HUES6 (cell line): ENCODE measurements around the gene MAGOH.

Experiments
- H3K27ac ChIP-seq: 2 replicates; pipeline ENCODE4 v1.7.0; 2013; ENCODE audit warnings: low read depth, mild to moderate bottlenecking, low read length, inconsistent platforms
- H3K27me3 ChIP-seq: 2 replicates; pipeline ENCODE4 v1.6.1; 2013; ENCODE audit warnings: low read length; ENCODE audit not compliant: control insufficient read depth, insufficient read depth
- H3K36me3 ChIP-seq: 2 replicates; pipeline ENCODE4 v1.6.1; 2013; ENCODE audit warnings: low read length; ENCODE audit not compliant: control insufficient read depth, insufficient read depth
- H3K4me1 ChIP-seq: 2 replicates; pipeline ENCODE4 v1.6.1; 2013; ENCODE audit warnings: low read length; ENCODE audit not compliant: control insufficient read depth, insufficient read depth
- H3K4me3 ChIP-seq: 2 replicates; pipeline ENCODE4 v1.5.1; 2013; ENCODE audit warnings: low read depth, low read length
- H3K9ac ChIP-seq: one replicate; pipeline ENCODE4 v1.6.1; 2013; ENCODE audit warnings: mild to moderate bottlenecking, low read length
- H3K9me3 ChIP-seq: 2 replicates; pipeline ENCODE4 v1.6.1; 2013; ENCODE audit warnings: low read depth, low read length; ENCODE audit not compliant: control insufficient read depth, insufficient read depth

Gene MAGOH

DNA sequence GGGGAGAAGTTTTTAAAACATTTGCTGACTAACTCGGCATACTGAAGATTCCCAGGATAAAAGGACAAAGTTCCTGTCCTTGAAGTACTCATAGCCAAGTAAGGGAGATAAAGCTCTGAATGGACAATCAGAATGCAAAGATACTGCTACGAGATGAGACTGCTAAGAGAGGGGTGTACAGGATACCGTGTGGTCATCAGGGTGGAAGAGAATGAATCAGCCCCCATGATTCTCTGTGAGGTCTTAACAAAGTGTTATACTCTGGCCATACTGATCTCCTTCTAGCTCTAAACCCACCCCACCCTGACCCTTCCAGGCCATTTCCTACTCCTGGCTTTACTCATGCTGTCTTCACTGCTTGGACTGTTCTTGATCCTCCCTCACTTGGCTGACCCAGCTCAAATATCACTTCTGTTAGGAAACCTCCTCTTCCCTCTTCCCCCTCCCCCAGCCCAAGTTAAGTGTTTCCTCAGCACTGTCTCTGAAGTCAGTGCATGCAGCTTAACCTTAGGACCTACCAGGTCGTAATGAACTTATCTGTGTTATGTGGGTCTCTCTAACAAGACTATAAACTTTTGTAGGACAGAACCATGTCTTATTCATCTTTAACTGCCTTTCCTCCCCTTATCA lies 15.8 kb upstream of the MAGOH start:
- Histone ChIP-seq H3K9me3 (no peaks in the 10 kb centered on the region), H3K27ac (no peak overlapping the region), H3K4me1 (no peaks in the 10 kb centered on the region), H3K4me3 (no peak overlapping the region), H3K9ac (no peak overlapping the region), H3K36me3 (peaks cover 98% of the 10 kb centered on the region), H3K27me3 (no peaks in the 10 kb centered on the region)

DNA sequence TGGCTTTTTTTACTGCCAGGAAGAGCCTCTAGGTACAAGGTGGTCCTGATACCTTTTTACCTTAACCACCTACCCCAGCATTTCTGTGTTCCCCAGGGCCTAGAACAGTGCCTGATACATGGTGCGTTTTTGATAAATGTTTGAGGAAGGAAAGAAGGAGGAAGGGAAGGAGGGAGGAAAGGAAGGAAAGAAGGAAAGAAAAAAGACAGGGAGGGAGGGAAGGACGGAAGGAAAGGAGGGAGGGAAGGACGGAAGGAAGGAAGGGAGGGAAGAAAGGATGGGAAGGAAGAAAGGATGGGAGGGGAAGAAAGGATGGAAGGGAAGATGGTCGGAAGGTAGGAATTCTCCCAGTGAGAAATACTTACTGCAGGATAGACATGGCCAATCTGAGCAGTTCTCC lies 12.0 kb upstream of the MAGOH start:
- Histone ChIP-seq H3K4me1 (no peaks in the 10 kb centered on the region), H3K27ac (no peak overlapping the region), H3K4me3 (no peak overlapping the region), H3K9me3 (no peaks in the 10 kb centered on the region), H3K36me3 (peaks cover 97% of the 10 kb centered on the region), H3K9ac (no peak overlapping the region), H3K27me3 (no peaks in the 10 kb centered on the region)

DNA sequence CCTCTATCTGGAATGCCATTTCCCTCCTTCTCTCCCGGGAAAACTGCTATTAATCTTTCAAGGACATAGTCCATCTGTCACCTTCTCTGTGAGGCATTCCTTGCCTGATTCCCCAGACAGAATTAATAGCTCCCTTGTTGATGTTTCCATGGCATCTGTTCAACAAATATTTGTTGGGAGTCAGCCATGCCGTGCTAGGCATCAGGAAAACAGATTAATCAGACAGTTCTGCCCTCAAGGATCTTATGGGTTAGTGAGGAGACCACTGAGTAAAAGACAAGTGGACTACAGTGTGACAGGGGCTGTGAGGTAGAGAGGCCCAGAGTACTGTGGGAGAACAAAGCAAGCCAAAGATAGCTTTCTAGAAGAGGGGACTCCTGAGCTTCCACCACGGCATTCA lies 11.4 kb upstream of the MAGOH start:
- H3K9me3 ChIP-seq = no peaks in the 10 kb centered on the region
- H3K4me3 ChIP-seq = no peak overlapping the region
- H3K27ac ChIP-seq = no peak overlapping the region
- no peaks in the 10 kb centered on the region for H3K4me1 ChIP-seq
- H3K9ac ChIP-seq = no peak overlapping the region
- peaks cover 97% of the 10 kb centered on the region for H3K36me3 ChIP-seq
- H3K27me3 ChIP-seq = no peaks in the 10 kb centered on the region

DNA sequence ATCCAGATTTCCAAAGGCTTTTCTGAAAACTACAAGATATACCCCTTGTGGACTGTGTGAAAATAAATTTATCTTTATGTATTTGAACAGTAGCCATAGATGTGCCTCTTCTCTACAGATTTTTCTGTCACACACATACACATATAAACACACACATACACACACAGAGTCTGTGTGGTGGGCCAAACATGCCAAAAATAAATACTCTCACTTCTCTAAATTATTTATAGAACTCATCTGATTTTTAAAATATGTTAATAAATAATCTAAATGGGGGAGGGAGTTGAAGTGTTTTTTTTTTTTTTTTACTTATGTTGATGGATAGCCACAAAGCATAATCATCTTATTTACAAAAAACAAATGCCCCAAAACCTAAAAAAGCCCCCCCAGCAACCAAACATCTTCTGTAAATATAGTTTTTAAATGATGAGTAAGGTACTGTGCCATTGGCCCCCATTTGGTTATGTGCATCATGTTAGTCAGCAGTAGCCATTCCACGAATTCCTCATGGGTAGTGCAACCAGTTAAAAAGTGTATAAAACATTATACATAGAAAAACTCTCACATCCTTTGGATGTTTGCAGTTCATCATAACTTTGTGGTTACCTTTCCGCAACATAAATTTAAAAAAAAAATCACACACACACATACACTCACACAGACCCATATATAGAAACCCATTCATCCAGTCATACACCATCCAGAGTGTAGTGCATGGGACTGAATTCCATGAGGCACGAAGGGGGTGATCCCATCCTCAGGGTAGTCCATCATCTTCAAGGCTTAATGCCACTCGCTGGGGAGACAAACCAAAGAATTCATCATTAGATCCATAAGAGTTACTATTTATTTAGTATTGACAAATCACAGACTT lies 8.2 kb upstream of the MAGOH start:
- Histone ChIP-seq H3K4me3 (no peak overlapping the region), H3K9me3 (no peaks in the 10 kb centered on the region), H3K9ac (no peak overlapping the region), H3K27ac (no peak overlapping the region), H3K36me3 (peaks cover 75% of the 10 kb centered on the region), H3K4me1 (no peaks in the 10 kb centered on the region), H3K27me3 (no peaks in the 10 kb centered on the region)

DNA sequence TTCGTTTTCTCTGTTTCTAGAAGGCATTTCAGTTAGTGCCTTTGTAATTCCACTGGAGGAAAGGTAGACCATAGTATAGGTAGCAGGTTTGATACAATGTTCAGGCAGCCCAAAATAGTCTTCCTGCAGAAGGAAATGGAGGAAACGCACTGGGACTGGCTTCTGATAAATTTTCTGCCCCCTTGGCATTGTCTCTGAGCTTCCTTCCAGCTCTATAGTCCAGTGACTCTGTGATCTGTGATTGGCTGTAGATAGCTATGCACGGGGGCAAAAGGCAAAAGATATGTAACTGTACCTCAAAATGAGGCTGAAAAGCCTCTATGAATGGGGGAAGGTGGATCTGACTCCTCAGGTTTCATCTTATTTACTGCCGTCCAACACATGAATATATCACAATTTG lies 5.8 kb upstream of the MAGOH start:
- Histone ChIP-seq H3K36me3 (peaks cover 51% of the 10 kb centered on the region), H3K4me3 (no peak overlapping the region), H3K27ac (no peak overlapping the region), H3K9ac (no peak overlapping the region), H3K27me3 (no peaks in the 10 kb centered on the region), H3K9me3 (no peaks in the 10 kb centered on the region), H3K4me1 (no peaks in the 10 kb centered on the region)

DNA sequence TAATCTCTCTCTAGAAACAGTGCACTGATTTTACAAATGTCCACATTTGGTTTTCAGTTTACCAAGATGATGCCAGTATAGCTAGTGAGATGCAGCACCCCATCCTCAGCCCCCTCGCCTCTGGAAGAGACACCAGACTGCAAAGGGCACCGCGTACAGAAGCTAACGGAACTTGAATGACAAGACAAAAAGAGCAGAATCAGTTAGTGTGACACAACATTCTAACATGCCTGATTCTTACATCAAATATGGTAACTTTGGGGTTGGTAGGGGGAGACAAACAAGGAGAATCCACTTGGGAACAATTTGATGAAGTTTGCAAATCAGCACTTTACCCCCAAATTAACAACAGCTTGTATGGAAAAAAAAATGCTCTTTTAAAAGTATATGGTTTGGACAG lies 4.1 kb upstream of the MAGOH start:
- Histone ChIP-seq H3K27ac (no peak overlapping the region), H3K4me1 (0 out of 2 replicates have a peak, but pooled peaks cover 3% of the 10 kb centered on the region), H3K36me3 (peaks cover 33% of the 10 kb centered on the region), H3K9me3 (no peaks in the 10 kb centered on the region), H3K27me3 (no peaks in the 10 kb centered on the region), H3K4me3 (no peak overlapping the region), H3K9ac (no peak overlapping the region)

DNA sequence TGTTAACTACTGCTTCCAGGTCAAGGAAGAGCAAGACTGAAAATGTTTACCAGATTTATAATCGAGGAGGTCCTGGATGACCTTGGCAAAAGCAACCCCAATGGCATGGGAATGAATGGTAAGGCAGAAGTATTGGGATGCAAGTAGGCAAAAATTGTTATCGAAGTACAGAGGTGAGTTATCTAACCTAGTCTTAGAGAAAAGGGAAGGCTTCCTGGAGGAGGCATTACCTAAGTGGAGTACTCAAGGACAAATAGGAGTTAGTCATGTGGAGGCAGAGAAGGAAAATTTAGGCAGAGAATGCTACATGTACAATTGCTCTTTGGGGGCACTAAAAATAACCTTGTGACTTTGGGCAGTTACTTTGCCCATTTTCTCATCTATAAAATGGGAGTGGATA lies 3.5 kb upstream of the MAGOH start:
- Histone ChIP-seq H3K36me3 (peaks cover 28% of the 10 kb centered on the region), H3K9ac (no peak overlapping the region), H3K4me1 (0 out of 2 replicates have a peak, but pooled peaks cover 3% of the 10 kb centered on the region), H3K27me3 (no peaks in the 10 kb centered on the region), H3K27ac (no peak overlapping the region), H3K4me3 (no peak overlapping the region), H3K9me3 (no peaks in the 10 kb centered on the region)

DNA sequence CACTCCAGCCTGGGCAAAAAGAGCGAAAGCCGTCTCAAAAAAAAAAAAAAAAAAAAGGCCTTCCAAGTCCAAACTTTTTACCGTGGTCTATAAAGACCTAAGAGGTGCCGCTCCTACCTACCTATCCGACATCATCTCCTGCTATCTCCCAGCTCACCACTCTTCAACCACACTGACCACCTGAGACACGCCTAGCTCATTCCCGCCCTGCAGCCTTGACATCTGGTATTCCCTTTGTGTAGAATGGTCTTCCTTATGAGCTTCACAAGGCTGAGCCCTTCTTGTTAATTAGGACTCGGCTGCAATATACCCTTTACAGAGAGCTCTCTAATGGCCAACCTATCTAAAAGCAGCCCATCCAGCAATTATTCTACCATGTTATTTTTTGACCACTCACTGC lies 680 bp downstream of the MAGOH start:
- Histone ChIP-seq H3K9me3 (no peaks in the 10 kb centered on the region), H3K9ac (peak overlapping the region; percentile 96), H3K4me1 (0 out of 2 replicates have a peak, but pooled peaks cover 3% of the 10 kb centered on the region), H3K36me3 (peaks cover 39% of the 10 kb centered on the region), H3K4me3 (peak overlapping the region; percentile 97), H3K27ac (peak overlapping the region; percentile 73; the same call in 1 of the 2 replicates), H3K27me3 (no peaks in the 10 kb centered on the region)

DNA sequence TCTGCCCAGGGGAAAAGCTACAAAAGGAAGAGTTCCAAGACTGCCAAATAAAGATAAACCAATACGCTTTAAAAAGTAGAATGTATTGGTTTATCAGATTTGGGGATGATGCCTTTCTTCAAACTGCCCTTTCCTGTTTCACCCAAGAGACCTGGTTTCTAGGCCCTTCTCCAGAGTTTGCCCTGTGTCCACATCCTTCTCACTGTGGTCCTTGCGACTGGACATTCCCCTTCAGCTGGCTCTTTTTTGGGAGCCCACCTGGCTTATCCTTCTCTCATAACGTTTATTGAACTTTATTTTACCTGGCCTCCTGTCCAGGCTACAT lies 17.4 kb downstream of the MAGOH start:
- H3K4me1 ChIP-seq = 0 out of 2 replicates have a peak, but pooled peaks cover 5% of the 10 kb centered on the region
- H3K27me3 ChIP-seq = no peaks in the 10 kb centered on the region
- H3K27ac ChIP-seq = peak overlapping the region; percentile 79; the same call in 1 of the 2 replicates
- H3K9ac ChIP-seq = peak overlapping the region; percentile 94
- no peaks in the 10 kb centered on the region for H3K9me3 ChIP-seq
- peaks cover 27% of the 10 kb centered on the region for H3K36me3 ChIP-seq
- H3K4me3 ChIP-seq = peak overlapping the region; percentile 98

DNA sequence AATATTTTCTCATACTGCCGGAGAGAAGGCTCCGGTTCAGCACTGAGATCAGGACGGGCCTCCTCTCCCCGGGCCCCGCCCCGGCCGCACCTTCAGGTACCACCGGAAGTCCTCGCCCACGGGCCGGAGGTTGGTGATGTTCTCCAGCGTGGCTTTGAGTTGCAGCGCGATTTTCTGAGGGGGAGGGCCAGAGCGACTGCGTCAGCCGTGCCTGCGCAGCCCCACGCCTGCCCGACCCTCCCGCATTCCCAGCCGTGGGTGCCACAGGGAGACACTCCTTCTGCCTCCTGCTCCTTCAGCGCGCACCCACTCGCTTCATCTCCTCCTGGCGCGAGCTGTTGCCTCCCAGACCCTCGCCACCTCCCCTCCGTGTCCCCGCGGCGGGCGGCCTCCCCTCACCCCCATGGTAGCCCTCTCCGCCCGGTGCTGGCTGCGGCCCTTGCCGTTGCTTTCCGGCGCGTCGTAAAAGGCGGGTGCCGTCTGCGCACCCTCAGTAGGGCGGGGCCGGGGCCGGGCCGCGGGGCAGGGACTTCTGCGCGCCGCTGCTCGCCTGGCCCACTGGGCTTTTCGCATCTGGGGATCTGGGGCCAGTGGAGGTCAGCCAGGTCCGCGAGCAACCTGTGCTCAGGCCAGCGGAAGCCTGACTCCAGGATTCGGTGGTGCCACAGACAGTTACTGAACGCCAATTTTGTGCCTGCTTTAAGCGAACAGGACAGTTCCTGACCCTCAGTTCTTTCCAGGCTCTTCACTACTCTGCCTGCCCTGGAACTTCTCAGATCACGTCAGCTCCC lies 18.0 kb downstream of the MAGOH start, which contains the start of gene CZIB:
Gene CZIB (minus strand): TSS at position 464 of the 791 bp plus-strand sequence. CDS start 59 bp downstream, at position 405.
- Histone ChIP-seq H3K27ac (peak within 1 kb of the TSS; percentile 79; the same call in 1 of the 2 replicates), H3K36me3 (peaks cover 32% of the 10 kb centered on the region), H3K4me1 (0 out of 2 replicates have a peak, but pooled peaks cover 5% of the 10 kb centered on the region), H3K9ac (peak within 1 kb of the TSS; percentile 94), H3K27me3 (no peaks in the 10 kb centered on the region), H3K4me3 (peak within 1 kb of the TSS; percentile 98), H3K9me3 (no peaks in the 10 kb centered on the region)
